22Rv1 (cell line): ENCODE results near the gene HOXA4.

Experiments used
- H3K27ac ChIP-seq: fragments of 450-650 bp; 2 replicates; pipeline ENCODE4 v1.5.1; 2017
- ZFX ChIP-seq: fragments of 450-650 bp; IDR thresholded peaks from 2 replicates; pipeline ENCODE4 v1.6.1; 2017; ENCODE audit warnings: antibody characterized with exemption, borderline replicate concordance
- TF ChIP-seq, protein P1 (sequence below): fragments of 450-650 bp; IDR thresholded peaks from 2 replicates; pipeline ENCODE4 v1.5.1; 2017; ENCODE audit warnings: mild to moderate bottlenecking

The HOXA4 gene

DNA sequence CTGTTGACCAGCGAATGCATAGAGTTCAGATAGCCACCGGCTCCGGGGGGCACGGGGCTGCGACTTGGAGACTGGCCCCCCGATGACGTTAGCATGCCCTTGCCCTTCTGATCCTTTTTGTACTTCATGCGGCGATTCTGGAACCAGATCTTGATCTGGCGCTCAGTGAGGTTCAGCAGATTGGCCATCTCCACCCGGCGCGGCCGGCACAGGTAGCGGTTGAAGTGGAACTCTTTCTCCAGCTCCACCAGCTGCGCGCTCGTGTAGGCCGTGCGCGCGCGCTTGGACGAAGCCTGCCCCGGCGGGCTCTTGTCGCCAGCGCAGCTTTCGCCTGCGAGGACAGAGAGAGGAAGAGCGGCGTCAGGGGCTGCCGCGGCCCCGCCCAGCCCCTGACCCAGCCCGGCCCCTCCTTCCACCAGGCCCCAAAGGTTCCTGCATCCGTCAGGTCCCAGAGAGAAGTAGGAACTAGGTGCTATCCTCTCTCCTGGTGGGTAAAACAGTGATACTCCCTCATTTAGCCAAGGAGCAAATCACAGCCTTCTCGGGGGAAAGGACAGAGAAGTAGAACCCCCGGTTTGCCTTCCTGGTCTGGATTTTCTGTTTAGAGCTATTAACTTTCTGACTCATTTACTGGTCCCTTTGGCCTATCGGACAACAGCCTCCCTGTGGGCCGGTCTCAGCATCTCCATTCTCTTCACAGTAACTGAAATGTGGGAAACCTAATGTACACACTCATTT, 22.0 kb downstream of the HOXA4 start:
- no peak overlapping the region for H3K27ac ChIP-seq
- TF ChIP-seq ZFX = no peak
- TF ChIP-seq, protein P1, sequence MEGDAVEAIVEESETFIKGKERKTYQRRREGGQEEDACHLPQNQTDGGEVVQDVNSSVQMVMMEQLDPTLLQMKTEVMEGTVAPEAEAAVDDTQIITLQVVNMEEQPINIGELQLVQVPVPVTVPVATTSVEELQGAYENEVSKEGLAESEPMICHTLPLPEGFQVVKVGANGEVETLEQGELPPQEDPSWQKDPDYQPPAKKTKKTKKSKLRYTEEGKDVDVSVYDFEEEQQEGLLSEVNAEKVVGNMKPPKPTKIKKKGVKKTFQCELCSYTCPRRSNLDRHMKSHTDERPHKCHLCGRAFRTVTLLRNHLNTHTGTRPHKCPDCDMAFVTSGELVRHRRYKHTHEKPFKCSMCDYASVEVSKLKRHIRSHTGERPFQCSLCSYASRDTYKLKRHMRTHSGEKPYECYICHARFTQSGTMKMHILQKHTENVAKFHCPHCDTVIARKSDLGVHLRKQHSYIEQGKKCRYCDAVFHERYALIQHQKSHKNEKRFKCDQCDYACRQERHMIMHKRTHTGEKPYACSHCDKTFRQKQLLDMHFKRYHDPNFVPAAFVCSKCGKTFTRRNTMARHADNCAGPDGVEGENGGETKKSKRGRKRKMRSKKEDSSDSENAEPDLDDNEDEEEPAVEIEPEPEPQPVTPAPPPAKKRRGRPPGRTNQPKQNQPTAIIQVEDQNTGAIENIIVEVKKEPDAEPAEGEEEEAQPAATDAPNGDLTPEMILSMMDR = no peak

DNA sequence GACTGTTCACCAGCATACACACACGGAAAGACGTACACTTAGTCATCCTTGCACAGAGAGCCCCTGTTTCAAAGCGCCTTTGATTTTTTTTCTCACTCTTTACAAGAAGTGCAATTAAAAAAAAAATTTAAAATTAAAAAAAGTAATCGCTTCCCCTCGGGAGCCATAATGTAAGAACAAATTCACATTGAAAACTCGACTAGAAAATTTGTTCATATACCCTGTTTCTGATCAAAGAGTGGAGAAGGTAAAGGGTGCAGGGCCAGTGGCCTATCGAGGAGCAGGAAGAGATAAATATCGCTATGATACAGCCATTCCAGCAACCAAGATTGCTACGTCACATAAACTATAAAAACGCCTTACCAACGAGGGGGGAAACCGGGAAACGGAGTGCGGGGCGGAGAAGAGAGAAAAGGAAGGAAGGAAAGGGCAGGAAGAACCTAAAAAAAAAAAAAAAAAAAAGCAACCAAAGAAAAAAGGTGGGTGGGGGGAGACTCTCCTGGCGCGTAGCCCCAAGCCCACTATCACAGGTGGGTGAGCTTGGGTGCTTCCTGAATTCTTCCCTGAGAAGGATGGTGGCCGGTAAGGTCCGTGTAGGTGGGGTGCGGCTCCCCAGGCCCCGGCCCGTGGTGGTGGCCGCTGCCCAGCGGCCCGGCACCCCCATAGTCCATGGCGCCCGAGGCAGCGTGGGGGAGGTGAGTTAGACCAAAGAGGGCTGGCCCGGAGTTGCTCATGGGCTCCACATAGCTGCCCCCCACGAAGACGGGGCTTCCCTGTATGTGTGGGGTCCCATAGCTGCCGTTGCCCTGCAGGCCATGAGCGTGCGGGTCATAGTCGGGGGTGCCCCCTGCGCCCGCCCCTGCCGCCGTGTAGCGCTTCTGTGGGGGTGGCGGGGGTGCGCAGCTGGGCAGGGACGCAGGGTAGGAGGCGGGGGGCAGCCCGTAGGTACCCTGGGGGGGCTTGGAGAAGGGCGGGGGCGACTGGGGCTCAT, 22.9 kb downstream of the HOXA4 start:
- TF ChIP-seq, protein P1 = no peak
- no peak for TF ChIP-seq ZFX
- no peak overlapping the region for H3K27ac ChIP-seq

DNA sequence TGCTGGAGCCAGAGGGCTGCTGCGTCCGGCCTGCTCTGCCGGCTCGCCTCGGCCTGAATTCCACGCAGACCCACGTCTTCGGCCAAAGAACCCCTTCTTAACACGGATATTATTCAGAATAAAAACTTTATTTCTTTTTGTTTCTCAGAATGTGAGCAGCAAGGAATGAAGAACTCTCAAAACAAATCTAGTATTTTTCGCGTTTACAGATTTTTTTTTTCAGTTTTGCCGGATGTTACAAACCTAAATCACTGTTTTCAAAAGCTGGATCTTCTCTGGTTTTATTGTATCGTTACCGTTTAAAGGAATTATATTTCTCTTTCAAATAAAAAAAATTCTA, 23.7 kb downstream of the HOXA4 start:
- TF ChIP-seq ZFX = no peak
- TF ChIP-seq, protein P1 = no peak
- no peak overlapping the region for H3K27ac ChIP-seq

DNA sequence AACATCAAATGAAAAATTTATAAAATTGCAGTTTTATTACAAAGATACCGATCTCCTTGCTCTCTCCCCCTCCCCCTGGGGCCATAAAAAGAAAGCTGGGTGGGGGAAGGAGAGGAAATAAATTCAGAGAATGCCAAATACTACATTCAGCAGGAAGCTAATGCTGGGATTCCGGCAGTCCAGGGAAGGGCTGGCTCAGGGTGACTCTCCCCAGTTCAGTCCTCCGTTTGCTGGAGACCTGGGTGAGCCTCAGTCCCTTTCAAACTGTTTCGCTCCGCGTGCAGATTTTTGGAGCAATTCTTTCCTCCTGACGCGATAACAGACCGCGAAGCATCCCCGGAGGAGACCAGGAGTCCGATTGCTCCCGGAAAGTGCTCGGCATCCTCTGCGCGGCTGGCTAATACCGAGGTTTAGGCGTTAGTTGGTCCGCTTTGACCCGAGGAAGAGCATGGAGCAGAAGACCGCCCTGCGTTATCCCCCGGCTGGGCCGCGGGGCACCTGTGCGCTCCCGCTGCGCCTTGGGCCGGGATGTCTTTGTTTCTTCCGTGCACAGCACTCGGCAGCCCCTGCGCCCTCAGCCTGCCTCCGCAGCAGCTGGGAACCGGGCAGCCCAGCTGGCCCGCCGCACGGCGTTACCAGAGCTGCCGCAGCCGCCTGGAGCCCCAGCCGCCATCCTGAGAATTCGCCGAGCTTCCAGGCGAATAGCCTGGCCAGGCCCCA, 24.2 kb downstream of the HOXA4 start:
- TF ChIP-seq, protein P1 = no peak
- no peak for TF ChIP-seq ZFX
- no peak overlapping the region for H3K27ac ChIP-seq

DNA sequence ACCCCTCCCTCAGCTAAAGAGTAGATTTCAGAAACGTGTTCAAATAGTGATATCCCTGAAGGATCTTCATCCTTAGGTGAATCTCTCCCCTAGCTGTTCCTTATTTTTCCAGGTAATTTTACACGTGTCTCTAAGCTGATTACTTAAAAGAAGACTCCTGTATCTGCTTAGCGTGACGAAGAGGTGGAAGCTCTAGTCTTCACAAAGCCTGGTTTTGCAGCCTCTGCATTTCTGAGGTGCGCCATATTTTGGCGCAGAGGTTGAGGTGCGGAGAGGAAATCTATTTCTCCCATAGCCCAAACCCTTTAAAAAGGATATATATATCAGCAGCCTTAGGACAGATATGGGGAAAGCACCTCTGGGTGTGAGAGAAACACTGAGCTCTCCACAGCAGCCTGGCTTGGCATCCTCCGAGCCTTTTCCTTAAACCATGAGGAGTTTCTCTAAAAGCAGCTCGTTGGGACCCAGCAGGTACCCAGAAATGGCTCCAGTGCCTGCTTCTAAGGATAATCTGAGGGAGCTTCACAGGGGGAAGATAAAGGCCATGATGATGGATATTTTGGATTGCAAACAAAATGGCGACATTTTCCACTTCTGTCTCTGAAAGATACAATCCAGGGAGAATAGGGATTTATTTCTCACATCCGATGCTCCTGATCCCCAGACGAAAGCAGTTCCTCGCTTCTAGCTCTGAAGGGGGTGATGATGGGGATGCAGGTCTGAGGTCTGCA, 25.1 kb downstream of the HOXA4 start:
- no peak overlapping the region for H3K27ac ChIP-seq
- TF ChIP-seq, protein P1 = no peak
- no peak for TF ChIP-seq ZFX

DNA sequence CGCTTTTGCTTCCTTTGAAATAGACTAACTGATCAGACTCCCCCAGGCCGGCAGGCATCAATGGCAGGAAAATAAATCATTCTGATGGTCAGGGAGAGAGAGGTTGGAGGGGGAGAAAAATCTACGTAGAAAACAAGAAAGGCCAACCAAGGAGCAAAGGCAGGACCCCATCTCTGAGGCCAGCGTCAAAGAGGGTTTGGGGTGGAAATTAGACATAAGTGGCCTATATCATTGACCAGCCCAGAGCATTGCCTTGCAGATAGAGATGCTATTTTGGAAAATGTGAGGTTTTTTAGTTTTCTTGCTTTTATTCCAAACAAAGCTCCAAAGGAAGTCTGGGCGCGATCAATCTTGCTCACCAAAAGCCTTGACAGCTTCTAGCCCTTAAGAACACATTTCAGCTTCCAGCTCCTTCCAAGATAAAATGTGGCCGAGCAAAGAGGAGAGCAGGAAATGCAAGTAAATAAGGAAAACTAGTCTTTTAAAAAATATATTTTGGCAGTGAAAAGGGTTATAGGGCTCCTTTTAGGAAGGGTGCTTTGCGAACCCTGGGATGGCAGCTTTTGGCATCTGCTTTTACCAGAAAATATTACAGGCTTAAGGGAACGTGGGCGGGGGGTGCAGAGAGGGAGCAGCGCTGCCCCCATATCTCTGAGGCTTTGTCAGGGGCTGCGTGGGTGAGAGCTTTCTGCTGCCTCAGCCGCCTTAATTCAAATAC, 26.1 kb downstream of the HOXA4 start:
- no peak for TF ChIP-seq ZFX
- TF ChIP-seq, protein P1 = no peak
- no peak overlapping the region for H3K27ac ChIP-seq
